ENCODE measurements around the gene ZNF786. TPM values are rescaled to one million over a fixed set of nuclear protein-coding genes. Genes with fewer than 3 reads are reported as not detected.
A peak's percentile ranks its signal among the peaks of the same experiment; 100 is the strongest.

ZNF786 gene
- total RNA-seq, 6 donors from 2014 or later, result 1.7 to 9.0 (median 7.6) TPM

DNA sequence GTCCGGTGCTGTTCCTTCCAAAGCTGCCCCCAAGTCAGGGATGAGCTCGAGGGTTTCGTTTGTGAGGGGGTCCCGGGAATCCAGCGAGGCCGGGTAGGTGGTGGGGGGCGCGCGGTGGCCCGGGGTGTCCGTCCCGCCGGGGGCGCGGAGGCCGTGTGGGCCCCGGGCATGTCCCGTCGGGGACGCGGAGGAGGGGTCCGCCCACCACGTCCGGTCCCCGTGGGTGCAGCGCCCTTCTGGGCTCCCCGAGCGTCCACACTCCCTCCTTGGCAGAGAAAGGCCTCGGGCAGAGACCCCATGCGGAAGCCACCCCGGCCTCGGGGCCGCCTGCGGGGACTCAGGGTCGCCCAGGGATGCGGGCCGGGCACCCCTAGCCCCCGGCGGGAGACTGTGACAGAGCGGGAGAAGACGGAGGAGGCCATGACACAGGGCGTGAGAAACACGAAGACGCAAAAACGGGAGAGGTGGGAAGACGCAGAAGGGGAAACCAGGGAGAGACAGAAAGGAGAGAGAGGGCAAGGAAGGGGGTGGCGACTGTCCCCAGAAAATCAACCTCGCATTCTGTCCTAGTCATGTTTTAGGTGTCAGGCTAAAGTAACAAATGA, 36.2 kb upstream of the ZNF786 start:
- TF ChIP-seq POLR2AphosphoS5 (IDR thresholded peaks at IDR 0.05) (no peak), EP300 (IDR thresholded peaks at IDR 0.05) (no peak), POLR2A (IDR thresholded peaks at IDR 0.05) (no peak)
- TF ChIP-seq, protein P1, sequence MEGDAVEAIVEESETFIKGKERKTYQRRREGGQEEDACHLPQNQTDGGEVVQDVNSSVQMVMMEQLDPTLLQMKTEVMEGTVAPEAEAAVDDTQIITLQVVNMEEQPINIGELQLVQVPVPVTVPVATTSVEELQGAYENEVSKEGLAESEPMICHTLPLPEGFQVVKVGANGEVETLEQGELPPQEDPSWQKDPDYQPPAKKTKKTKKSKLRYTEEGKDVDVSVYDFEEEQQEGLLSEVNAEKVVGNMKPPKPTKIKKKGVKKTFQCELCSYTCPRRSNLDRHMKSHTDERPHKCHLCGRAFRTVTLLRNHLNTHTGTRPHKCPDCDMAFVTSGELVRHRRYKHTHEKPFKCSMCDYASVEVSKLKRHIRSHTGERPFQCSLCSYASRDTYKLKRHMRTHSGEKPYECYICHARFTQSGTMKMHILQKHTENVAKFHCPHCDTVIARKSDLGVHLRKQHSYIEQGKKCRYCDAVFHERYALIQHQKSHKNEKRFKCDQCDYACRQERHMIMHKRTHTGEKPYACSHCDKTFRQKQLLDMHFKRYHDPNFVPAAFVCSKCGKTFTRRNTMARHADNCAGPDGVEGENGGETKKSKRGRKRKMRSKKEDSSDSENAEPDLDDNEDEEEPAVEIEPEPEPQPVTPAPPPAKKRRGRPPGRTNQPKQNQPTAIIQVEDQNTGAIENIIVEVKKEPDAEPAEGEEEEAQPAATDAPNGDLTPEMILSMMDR (IDR thresholded peaks at IDR 0.05), result no peak
- H3K4me1 ChIP-seq, result peaks cover 13 to 18% (median 14%) of the 10 kb centered on the region in 4 donors
- peak; percentile 62 to 94 for DNase-seq
- ATAC-seq (ENCODE audit: low FRiP score in 2 of 2), result peak; percentile 81 to 84
- no peaks in the 10 kb centered on the region for H3K27me3 ChIP-seq
- H3K9me3 ChIP-seq, result peaks cover 0 to 10% (median 4%) of the 10 kb centered on the region in 4 donors
- peak overlapping the region; percentile 91 to 98 (median 97) for H3K27ac ChIP-seq
- H3K36me3 ChIP-seq, result peaks cover 0 to 19% (median 1%) of the 10 kb centered on the region in 4 donors
- peak overlapping the region; percentile 65 to 97 (median 92) for H3K4me3 ChIP-seq
- WGBS, 2 donors, result 0 to 1% methylated on average over 21 to 37 of the region's 48 CpGs

DNA sequence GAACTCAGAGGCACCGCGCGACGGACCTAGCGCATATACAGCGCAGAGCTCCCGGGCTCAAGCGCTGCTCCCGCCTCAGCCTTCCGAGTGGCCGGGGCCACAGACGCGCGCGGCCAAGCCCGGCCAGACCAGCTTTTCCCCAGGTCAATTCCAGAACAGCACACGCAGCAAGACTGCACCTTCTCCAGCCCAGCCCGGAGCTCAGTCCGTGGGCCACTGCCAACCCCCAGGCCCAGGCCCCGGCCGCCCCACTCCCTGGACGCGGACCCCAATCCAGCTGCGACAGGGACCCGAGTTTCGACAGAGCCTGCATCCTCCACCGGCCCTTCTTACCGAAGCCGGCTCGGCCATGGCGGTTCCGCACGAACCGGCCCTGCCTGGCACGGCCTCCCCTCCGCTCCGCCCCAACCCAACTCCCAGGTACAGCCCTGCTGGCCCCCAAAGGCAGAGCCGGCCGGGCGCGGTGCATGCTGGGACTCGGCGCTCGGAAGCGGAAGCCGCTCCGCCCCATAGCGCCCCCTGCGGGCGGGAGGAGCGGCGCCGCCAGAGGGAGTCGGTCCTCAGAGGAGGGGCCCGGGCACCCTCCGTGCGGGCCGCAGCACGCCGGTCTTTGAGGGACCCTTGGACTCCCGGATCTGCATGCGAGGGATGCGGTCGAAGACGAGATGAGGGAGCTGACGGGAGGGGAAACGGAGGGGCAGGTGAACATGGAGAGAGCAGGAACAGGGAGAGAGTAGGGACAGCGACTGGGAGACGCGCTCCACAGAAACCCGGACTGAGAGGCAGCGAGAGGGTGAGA, 35.5 kb upstream of the ZNF786 start, which contains the start of gene ZNF425:
Gene ZNF425, minus strand, starts transcription at position 462 of the 799 bp plus-strand sequence. Its CDS starts 111 bp downstream, at position 351.
- peak within 1 kb of the TSS; percentile 65 to 97 (median 92) for H3K4me3 ChIP-seq
- peaks cover 13 to 18% (median 14%) of the 10 kb centered on the region in 4 donors for H3K4me1 ChIP-seq
- peaks cover 0 to 12% (median 1%) of the 10 kb centered on the region in 4 donors for H3K36me3 ChIP-seq
- peak within 1 kb of the TSS; percentile 91 to 98 (median 97) for H3K27ac ChIP-seq
- peak; percentile 98 to 99 for ATAC-seq (ENCODE audit: low FRiP score in 2 of 2)
- H3K27me3 ChIP-seq, result no peaks in the 10 kb centered on the region
- 0 to 1% methylated on average over 13 to 65 of the region's 72 CpGs for WGBS, 2 donors
- peaks cover 0 to 8% (median 4%) of the 10 kb centered on the region in 4 donors for H3K9me3 ChIP-seq
- TF ChIP-seq POLR2A (IDR thresholded peaks at IDR 0.05) (peak; percentile 71 to 98 (median 88)), POLR2AphosphoS5 (IDR thresholded peaks at IDR 0.05) (peak; percentile 95 to 96), EP300 (IDR thresholded peaks at IDR 0.05) (peak in 1 of 4 donors; percentile 59)
- TF ChIP-seq, protein P1 (IDR thresholded peaks at IDR 0.05), result peak; percentile 97 to 100 (median 99)
- peak; percentile 93 to 99 for DNase-seq

DNA sequence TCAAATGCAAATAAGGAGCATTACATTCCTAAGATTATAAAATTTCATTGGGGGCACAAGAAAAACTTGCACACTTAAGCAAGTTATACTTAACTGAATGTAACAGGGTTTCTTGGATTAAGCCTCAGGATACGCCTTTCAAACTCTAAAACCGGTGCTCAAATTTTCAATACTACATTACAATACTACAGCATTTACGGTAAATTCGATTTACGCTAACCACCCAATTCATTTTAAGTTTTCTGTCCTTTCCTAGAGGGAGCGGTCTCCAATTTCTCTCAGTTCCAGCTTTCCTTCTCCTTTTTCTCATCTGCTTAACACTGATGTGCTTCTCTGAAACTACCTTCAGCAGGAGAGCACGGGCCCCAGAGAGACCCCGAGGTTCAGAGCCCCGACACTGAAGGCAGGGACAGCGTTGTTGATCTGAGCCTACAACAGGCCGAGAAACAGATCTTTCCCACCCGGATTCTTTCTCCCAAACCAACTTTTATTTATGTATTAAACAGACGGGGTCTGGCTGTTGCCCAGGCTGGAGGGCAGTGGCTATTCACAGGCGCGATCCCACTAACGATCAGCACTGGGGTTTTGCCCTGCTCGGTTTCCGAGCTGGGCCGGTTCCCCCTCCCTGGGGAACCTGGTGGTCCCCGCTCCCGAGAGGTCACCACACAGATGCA, 34.8 kb upstream of the ZNF786 start:
- Histone ChIP-seq H3K4me1 (peaks cover 13 to 18% (median 14%) of the 10 kb centered on the region in 4 donors), H3K4me3 (peak overlapping the region; percentile 65 to 97 (median 92)), H3K9me3 (peaks cover 0 to 1% (median under 1%) of the 10 kb centered on the region in 4 donors), H3K36me3 (peaks cover 0 to 7% (median 1%) of the 10 kb centered on the region in 4 donors), H3K27ac (peak overlapping the region; percentile 91 to 98 (median 97)), H3K27me3 (no peaks in the 10 kb centered on the region)
- TF ChIP-seq POLR2AphosphoS5 (IDR thresholded peaks at IDR 0.05) (no peak), EP300 (IDR thresholded peaks at IDR 0.05) (no peak), POLR2A (IDR thresholded peaks at IDR 0.05) (no peak)
- TF ChIP-seq, protein P1 (IDR thresholded peaks at IDR 0.05), result no peak
- ATAC-seq (ENCODE audit: low FRiP score in 2 of 2) (no peak), DNase-seq (no peak)
- WGBS, 2 donors, result 8 to 12% methylated on average over 13 to 20 of the region's 21 CpGs

DNA sequence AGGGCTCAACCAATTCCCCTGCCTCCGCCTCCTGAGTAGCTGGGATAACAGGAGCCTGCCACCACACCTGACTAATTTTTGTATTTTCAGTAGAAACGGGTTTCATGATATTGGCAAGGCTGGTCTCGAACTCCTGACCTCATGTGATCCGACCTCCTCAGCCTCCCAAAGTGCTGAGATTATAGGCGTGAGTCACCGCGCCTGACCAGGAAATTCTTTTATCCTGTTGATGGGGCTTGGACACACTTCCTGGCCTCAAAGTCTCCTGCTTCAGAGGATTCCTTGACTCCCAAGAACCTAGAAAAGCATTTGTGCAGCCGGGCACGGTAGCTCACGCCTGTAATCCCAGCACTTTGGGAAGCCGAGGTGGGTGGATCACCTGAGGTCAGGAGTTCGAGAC, 19.5 kb upstream of the ZNF786 start:
- TF ChIP-seq, protein P1 (IDR thresholded peaks at IDR 0.05), result no peak
- no peak for TF ChIP-seq EP300 (IDR thresholded peaks at IDR 0.05)
- no peaks in the 10 kb centered on the region for H3K4me1 ChIP-seq
- H3K27me3 ChIP-seq, result no peaks in the 10 kb centered on the region
- ATAC-seq (ENCODE audit: low FRiP score in 2 of 2), result no peak
- no peak overlapping the region for H3K27ac ChIP-seq
- H3K4me3 ChIP-seq, result no peak overlapping the region
- DNase-seq, result no peak
- H3K36me3 ChIP-seq, result no peaks in the 10 kb centered on the region
- H3K9me3 ChIP-seq, result no peaks in the 10 kb centered on the region
- WGBS, 2 donors, result 91 to 97% methylated on average over 12 of the region's 12 CpGs

Data from upper lobe of left lung (tissue), 6 donors.